Measurements from ENCODE around the gene C1QTNF9B.
"Not testable (repeated sequence)": the region's sequence is repeated elsewhere in the genome, so short reads cannot be mapped to it uniquely, and the experiment has no call there.

Gene C1QTNF9B

DNA sequence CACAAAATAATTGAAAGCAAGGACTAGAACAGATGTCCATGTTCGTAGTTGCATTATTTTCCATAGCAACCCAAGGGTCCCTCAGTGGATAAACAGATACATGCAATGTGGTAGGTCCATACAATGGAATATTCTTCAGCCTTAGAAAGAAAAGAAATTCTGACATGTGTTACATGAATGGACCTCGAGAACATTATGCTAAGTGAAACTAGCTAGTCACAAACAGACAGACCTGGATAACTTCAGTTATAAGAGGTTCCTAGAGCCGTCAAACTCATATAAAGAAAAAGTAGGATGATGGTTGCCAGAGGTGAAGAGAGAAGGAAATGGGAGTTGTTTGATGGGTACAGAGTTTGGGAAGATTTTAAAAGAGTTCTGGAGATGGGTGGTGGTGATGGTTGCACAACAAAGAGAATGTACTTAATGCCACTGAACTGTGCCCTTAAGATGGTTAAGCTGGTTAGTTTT lies at the start of gene C1QTNF9B:
Gene C1QTNF9B (minus strand): TSS at position 51 of the 468 bp plus-strand sequence.
- DNase-seq (ENCODE audit: low spot score): not testable (repeated sequence)

GRCh38 chr13:23946900-23947299 lies 49.6 kb upstream of the C1QTNF9B start:
- DNase-seq (ENCODE audit: low spot score): no peak

DNA sequence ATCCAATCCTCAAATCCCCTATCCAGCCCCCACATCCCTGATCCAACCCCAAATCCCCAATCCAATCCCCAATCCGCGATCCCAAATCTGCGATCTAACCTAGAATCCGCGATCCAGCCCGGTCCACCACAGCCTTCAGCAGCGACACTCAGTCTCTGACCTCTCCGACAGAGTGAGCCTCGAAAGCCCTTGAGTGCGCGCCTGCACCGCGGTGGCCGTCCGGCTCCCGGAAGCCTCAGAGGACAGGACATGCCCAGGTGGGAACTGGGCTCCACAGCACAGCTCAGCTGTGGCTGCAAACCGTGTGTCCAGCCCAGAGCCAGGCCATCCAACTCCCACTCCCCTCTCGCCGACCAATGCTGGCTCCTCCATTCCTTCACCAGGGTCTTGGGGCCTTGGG lies 48.8 kb upstream of the C1QTNF9B start:
- DNase-seq (ENCODE audit: low spot score): no peak

DNA sequence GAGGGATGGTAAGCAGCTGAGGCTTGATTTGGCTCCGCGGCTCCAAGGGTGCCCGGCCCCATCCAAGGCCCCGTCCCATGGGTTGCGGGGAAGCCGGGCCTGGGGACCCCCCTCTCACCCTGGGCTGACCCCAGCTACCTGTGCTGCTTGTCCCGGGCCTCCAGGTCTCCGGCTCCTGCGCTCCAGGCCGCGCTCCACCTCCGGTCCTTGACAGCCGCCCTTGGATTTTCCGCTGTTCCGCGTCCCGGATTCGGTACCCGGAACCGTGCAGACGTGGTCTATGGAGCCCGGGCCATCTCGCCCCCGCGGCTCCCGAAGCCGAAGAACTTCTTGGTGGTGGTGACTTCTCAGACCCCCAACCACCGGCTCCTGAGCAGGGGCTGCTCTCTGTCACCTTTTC lies 48.3 kb upstream of the C1QTNF9B start:
- DNase-seq (ENCODE audit: low spot score): no peak

DNA sequence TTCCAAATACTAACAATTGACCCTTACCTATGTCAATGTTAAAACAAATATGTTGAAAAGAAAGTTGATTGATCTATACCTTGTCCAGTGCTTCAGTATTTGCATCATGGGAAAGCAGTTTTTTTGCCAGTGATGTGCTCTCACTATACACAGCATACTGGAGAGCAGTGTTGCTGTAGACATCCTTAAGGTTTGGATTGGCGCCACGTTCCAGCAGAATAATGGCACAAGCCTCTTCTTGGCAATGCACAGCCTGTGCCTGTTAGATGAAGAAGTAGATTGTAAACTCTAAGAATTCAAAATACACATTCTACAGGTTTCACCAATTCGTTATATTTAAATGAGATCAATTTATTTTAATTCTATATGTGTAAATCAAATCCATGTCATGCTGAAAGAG lies 43.9 kb upstream of the C1QTNF9B start:
- no peak for DNase-seq (ENCODE audit: low spot score)

GRCh38 chr13:23939666-23940065 lies 42.4 kb upstream of the C1QTNF9B start:
- DNase-seq (ENCODE audit: low spot score): not testable (repeated sequence)

DNA sequence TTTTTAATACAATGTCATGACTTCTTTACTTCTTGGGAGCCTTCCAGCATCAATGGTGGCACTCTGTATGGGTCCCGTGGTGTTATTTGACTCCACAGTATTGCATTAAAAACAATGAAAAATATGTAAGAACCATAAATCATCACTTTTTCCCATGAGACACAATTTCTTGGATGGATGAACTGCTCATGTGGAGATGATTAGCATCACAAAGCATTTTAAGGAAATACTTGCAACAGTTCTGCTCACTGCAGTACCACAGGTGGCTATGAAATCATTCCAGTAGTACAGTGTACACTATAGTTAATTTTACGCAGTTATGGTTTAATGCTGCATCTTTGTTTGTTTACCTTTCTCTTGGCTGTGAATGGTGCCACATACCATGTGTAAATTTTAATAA lies 37.2 kb upstream of the C1QTNF9B start:
- no peak for DNase-seq (ENCODE audit: low spot score)

- no peak for DNase-seq (ENCODE audit: low spot score)
Measured at GRCh38 chr13:23928985-23929384, 31.7 kb upstream of the C1QTNF9B start.

DNA sequence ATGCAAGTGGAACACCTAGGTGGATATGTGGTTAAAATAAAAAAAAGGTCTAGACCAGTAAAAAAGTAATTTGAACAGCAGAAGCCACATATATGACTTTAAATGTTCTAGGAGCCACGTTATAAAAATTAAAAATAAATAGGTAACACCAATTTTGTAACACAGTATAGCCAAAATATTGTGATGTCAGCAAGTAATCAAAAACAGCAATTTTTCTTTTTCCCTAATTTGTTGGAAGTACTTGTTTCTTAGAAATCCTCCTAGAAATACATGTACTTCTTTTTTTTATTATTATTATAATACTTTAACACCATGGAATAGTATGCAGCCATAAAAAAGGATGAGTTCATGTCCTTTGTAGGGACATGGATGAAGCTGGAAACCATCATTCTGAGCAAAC lies 25.7 kb upstream of the C1QTNF9B start:
- DNase-seq (ENCODE audit: low spot score): no peak

DNA sequence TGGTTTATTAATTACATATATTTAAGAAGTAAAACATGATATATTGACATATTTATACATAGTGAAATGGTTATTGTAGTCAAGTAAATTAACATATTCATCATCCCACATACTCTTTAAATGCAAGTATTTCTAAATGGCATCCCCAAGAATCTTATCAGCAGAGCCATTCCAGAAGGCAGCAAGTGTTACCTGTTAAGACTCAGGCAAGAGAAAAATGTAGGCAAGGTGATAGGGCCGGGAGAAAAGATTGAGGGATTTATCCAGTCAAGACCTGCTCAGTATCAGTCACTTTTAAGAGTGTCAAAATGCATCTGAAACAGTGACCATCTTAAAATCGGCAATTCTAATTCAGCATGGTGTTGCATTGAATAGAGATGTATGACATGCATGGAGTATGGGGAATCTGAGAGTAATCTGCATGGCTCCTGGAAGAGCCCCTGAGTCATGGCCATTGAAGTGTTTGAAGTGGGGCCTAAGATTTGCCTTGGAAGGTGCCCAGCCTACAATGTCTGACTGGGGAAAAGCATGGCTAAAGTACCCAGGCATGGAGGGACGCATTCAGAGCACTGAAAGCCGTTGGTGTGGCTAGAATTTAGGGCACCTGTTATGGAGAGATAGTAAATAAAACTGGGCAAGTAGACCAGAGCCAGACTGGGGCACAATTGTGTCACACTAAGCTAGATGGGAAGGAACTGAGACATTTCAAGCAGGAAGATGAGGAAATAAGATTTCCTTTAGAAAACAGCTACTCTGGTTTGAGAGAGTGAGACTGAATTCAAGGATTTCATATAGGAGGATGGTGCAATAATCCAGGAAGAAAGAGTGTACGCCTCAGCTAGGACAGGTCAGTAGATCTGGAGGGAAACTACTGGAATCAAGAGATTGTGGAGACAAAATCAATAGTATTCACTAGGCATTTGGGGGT lies 25.0 kb upstream of the C1QTNF9B start:
- no peak for DNase-seq (ENCODE audit: low spot score)

DNA sequence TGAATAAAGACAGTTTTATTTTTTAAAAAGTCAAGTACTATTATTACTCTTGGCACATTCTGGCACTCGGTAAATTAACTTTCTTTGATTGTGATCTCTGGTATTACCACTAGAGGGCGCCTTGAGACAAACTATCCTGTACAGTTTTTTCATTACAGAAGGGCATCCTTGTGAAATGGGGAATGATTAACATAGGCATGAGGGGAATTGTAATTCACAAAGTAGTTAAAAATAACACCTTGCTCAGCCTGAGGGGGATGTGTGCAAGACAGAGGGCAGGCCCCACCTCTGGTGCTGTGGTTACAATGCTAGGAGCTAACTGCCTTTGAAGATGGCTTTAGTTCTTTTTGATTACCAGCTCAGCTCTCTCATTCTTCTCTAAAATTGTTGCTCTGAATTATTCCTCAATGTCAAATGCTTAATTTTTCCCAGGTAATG lies 24.2 kb upstream of the C1QTNF9B start:
- no peak for DNase-seq (ENCODE audit: low spot score)

DNA sequence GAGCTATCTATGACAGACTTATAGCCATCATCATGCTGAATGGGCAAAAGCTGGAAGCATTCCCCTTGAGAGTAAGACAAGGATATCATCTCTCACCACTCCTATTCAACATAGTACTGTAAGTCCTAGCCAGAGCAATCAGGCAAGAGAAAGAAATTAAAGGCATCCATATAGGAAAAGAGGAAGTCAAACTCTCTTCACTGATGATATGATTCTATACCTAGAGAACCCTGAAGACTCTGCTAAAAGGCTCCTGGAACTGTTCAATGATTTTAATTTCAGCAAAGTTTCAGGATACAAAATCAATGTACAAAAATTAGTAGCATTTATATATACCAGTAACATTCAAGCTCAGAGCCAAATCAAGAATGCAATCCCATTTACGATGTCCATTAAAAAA lies 21.7 kb upstream of the C1QTNF9B start:
- DNase-seq (ENCODE audit: low spot score): no peak

DNA sequence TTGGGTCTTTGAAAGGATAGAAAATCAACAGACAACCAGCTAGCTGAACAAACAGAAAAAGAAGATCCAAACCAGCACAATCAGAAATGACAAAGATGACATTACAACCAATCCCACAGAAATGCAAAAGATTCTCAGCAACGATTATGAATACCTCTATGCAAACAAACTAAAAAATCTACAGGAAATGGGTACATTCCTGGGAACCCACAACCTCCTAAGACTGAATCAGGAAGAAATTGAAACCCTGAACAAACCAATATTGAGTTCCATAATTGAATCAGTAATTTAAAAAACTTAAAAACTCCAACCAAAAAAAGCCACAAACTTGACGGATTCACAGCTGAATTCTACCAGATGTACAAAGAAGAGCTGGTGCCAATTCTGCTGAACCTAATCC lies 20.9 kb upstream of the C1QTNF9B start:
- DNase-seq (ENCODE audit: low spot score): no peak

- no peak for DNase-seq (ENCODE audit: low spot score)
Measured at GRCh38 chr13:23915308-23915707, 18.0 kb upstream of the C1QTNF9B start.

DNA sequence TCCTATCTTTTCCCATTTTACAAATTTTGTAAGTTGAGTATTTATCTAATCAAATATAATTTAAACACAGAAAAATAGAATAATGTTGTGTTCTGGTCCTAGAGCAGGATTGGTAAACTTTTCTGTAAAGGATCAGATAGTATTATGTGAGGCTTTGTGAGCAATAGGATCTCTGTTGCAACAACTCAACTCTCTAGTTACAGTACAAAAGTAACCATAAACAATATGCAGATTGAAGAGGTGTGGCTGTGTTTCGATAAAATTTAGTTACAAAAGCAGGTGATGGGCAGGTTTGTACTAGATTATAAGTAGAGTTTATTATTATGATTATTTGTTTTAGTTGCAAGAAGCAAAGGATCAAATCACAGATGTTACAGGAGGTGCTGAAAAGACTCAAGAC lies 15.2 kb upstream of the C1QTNF9B start:
- DNase-seq (ENCODE audit: low spot score): no peak

GRCh38 chr13:23909606-23910005 lies 12.3 kb upstream of the C1QTNF9B start:
- DNase-seq (ENCODE audit: low spot score): no peak

DNA sequence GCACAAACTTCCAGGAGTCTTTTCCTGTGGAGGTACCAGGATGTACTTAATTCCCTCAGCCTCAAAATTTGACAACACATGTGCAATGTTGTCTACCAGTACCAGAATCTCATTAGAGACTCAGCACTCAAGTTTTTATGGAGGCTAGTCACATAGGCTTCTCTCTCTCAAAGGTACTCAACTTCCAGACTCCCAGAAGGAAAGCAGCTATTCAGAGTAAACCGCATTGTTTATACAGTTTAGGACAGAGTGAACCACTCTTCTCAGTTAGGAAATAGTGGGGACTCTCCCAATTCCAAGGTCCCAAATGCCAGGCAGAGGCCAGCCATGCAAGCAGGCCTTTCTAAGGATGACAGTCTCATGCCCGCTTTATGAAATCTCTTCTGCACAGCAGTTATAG lies 8.5 kb upstream of the C1QTNF9B start:
- no peak for DNase-seq (ENCODE audit: low spot score)

GRCh38 chr13:23903906-23904280 lies 6.6 kb upstream of the C1QTNF9B start:
- DNase-seq (ENCODE audit: low spot score): no peak

- no peak for DNase-seq (ENCODE audit: low spot score)
Measured at GRCh38 chr13:23902975-23903905, 5.9 kb upstream of the C1QTNF9B start.

DNA sequence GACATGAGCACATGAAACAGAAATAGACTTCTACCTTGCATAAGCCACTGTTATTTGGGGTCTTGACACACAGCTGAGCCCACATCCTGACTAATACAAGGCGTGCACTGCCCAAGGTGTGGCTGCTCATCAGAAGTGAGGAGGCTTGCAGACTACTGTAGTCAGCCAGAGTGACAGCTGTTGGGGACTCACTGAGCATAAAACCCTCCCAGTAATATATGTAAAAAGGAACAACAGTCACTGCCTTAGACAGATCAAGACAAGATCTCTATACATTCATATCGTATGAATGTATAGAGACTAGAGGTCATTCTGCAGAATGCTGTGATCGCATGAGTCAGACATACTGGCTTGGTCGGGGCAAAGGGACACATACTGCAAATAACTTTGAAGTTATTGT lies 4.1 kb upstream of the C1QTNF9B start:
- no peak for DNase-seq (ENCODE audit: low spot score)

DNA sequence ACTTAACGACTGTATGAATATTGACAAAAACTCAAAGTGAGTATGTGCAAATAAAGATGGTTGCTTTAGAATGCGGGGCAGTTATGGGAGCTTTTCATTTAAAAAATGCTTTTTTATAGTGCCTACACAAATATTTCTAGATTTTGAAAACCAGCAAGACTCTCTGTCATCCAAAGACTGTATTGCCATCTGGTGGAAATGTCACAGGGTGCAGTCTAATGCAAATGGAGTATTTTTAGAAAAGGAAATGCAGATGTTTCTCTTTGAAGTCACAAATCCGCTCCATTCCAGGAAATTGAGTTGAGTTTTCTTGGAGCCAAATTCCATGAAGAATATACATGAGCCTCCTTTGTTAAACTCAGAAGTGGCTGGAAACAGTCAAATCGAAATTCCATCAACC lies 2.3 kb upstream of the C1QTNF9B start:
- DNase-seq (ENCODE audit: low spot score): no peak

DNA sequence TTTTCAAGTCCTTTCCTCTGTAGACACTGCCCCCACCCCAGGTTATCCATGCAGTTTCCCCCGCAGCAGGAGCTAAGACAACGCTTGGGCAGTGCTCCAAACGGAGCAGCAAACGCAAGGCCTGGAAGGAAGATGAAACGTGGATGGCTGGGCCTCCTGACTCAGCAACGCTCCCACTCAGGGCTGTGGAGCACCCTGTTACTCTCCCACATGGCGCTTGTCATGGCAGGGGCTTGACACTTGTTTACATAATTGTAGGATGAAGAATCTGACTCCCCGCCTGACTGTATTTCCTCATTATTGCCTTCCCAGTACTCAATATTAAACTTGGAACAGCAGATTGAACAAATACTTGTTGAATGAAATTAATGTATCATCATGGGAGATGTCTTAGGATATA lies 799 bp upstream of the C1QTNF9B start:
- DNase-seq (ENCODE audit: low spot score): no peak

GRCh38 chr13:23894746-23895145 lies 2.6 kb downstream of the C1QTNF9B start:
- not testable (repeated sequence) for DNase-seq (ENCODE audit: low spot score)
